Measurements from ENCODE around the gene SUSD2. TPM values are rescaled to one million over a fixed set of nuclear protein-coding genes. Genes with fewer than 3 reads are reported as not detected.

Gene SUSD2
- total and polyA plus RNA-seq, 2 donors (not counting 1 experiment from before 2014, with no cell fraction given) = 10.6 to 11.9 TPM

- H2AFZ ChIP-seq (ENCODE audit: low read length) = no peak overlapping the region
- H4K20me1 ChIP-seq (ENCODE audit: control insufficient read depth, extremely low read depth, insufficient read depth, low read length) = no peaks in the 10 kb centered on the region
- no peak overlapping the region for H3K4me3 ChIP-seq (replicated peaks in 1 of 4; ENCODE audit: control extremely low read depth in 1 of 4, insufficient read depth in 1 of 4, low read depth in 3 of 4, low read length in 4 of 4)
- no peaks in the 10 kb centered on the region for H3K4me1 ChIP-seq (ENCODE audit: control insufficient read depth, extremely low read depth, insufficient read depth, low read length)
- H3K9ac ChIP-seq (ENCODE audit: insufficient read depth, low read length) = no peak overlapping the region
- H3K4me2 ChIP-seq (ENCODE audit: extremely low read depth, insufficient read depth, low read length) = no peak overlapping the region
- no peaks in the 10 kb centered on the region for H3K27me3 ChIP-seq (ENCODE audit: control insufficient read depth, insufficient read depth, low read length)
- peaks cover 38% of the 10 kb centered on the region for H3K36me3 ChIP-seq (ENCODE audit: control insufficient read depth, insufficient read depth, low read length)
- no peaks in the 10 kb centered on the region for H3K9me3 ChIP-seq (ENCODE audit: control insufficient read depth, insufficient read depth, low read depth, low read length)
- TF ChIP-seq, protein P1, sequence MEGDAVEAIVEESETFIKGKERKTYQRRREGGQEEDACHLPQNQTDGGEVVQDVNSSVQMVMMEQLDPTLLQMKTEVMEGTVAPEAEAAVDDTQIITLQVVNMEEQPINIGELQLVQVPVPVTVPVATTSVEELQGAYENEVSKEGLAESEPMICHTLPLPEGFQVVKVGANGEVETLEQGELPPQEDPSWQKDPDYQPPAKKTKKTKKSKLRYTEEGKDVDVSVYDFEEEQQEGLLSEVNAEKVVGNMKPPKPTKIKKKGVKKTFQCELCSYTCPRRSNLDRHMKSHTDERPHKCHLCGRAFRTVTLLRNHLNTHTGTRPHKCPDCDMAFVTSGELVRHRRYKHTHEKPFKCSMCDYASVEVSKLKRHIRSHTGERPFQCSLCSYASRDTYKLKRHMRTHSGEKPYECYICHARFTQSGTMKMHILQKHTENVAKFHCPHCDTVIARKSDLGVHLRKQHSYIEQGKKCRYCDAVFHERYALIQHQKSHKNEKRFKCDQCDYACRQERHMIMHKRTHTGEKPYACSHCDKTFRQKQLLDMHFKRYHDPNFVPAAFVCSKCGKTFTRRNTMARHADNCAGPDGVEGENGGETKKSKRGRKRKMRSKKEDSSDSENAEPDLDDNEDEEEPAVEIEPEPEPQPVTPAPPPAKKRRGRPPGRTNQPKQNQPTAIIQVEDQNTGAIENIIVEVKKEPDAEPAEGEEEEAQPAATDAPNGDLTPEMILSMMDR (conservative IDR thresholded peaks at IDR 0.05 in 1 of 2, IDR thresholded peaks at IDR 0.05 in 1 of 2; ENCODE audit: low read depth in 1 of 2, low read length in 2 of 2) = no peak
- no peak for TF ChIP-seq EZH2 (IDR thresholded peaks at IDR 0.05; ENCODE audit: low read length, missing control alignments)
- H3K27ac ChIP-seq (ENCODE audit: insufficient read depth, low read length) = no peak overlapping the region
- no peak for DNase-seq (ENCODE audit: low read depth in 2 of 2)
- H3K79me2 ChIP-seq (ENCODE audit: control insufficient read depth, insufficient read depth, low read length) = no peaks in the 10 kb centered on the region
These were observed 9.5 kb upstream of the SUSD2 start for GRCh38 chr22:24171822-24172221.

DNA sequence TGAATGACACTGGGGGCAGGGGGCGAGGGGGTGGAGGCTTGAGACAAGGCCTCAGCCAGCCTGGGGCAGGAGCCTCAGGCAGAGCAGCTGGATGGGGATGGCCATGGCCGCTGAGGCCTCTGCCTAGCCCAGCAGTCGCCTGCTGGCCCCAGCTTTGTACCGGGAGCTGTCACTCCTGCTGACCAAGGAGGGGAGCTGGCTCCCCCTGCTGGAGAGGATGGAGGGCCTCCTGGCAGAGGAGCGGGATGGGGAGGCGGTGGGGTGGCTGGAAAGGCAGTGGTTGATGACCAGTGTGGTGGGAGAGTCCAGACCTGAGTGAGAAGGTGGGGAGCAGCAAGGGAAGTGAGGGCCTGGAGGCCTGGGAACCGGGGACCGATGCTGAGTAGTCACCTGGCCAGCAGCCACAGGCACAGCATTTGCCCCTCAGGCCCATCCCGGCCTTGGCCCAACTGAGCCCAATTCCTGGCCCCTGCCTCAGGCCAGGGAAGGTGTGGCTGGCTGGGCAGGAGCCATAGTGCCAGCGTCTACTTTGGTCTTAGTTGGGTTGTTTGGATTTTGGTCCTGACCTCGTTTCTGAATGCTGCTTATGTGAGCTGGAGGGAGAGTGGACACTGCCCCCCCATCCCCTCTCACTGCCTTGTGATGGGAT lies 6.0 kb upstream of the SUSD2 start:
- peak; percentile 54 to 78 for DNase-seq (ENCODE audit: low read depth in 2 of 2)
- Histone ChIP-seq H3K4me3 (replicated peaks in 1 of 4; ENCODE audit: control extremely low read depth in 1 of 4, insufficient read depth in 1 of 4, low read depth in 3 of 4, low read length in 4 of 4) (no peak overlapping the region), H3K79me2 (ENCODE audit: control insufficient read depth, insufficient read depth, low read length) (no peaks in the 10 kb centered on the region), H4K20me1 (ENCODE audit: control insufficient read depth, extremely low read depth, insufficient read depth, low read length) (no peaks in the 10 kb centered on the region), H3K4me2 (ENCODE audit: extremely low read depth, insufficient read depth, low read length) (no peak overlapping the region), H3K27me3 (ENCODE audit: control insufficient read depth, insufficient read depth, low read length) (no peaks in the 10 kb centered on the region), H3K27ac (ENCODE audit: insufficient read depth, low read length) (no peak overlapping the region), H3K36me3 (ENCODE audit: control insufficient read depth, insufficient read depth, low read length) (peaks cover 26% of the 10 kb centered on the region), H2AFZ (ENCODE audit: low read length) (no peak overlapping the region), H3K9ac (ENCODE audit: insufficient read depth, low read length) (no peak overlapping the region), H3K9me3 (ENCODE audit: control insufficient read depth, insufficient read depth, low read depth, low read length) (no peaks in the 10 kb centered on the region), H3K4me1 (ENCODE audit: control insufficient read depth, extremely low read depth, insufficient read depth, low read length) (no peaks in the 10 kb centered on the region)
- TF ChIP-seq, protein P1 (conservative IDR thresholded peaks at IDR 0.05 in 1 of 2, IDR thresholded peaks at IDR 0.05 in 1 of 2; ENCODE audit: low read depth in 1 of 2, low read length in 2 of 2) = peak; percentile 91 to 92
- no peak for TF ChIP-seq EZH2 (IDR thresholded peaks at IDR 0.05; ENCODE audit: low read length, missing control alignments)

- no peak overlapping the region for H3K4me2 ChIP-seq (ENCODE audit: extremely low read depth, insufficient read depth, low read length)
- no peaks in the 10 kb centered on the region for H3K27me3 ChIP-seq (ENCODE audit: control insufficient read depth, insufficient read depth, low read length)
- H3K9me3 ChIP-seq (ENCODE audit: control insufficient read depth, insufficient read depth, low read depth, low read length) = no peaks in the 10 kb centered on the region
- H3K4me3 ChIP-seq (replicated peaks in 1 of 4; ENCODE audit: control extremely low read depth in 1 of 4, insufficient read depth in 1 of 4, low read depth in 3 of 4, low read length in 4 of 4) = no peak overlapping the region
- no peak overlapping the region for H3K9ac ChIP-seq (ENCODE audit: insufficient read depth, low read length)
- no peak overlapping the region for H3K27ac ChIP-seq (ENCODE audit: insufficient read depth, low read length)
- H3K79me2 ChIP-seq (ENCODE audit: control insufficient read depth, insufficient read depth, low read length) = no peaks in the 10 kb centered on the region
- TF ChIP-seq, protein P1 (conservative IDR thresholded peaks at IDR 0.05 in 1 of 2, IDR thresholded peaks at IDR 0.05 in 1 of 2; ENCODE audit: low read depth in 1 of 2, low read length in 2 of 2) = no peak
- TF ChIP-seq EZH2 (IDR thresholded peaks at IDR 0.05; ENCODE audit: low read length, missing control alignments) = no peak
- H3K36me3 ChIP-seq (ENCODE audit: control insufficient read depth, insufficient read depth, low read length) = peaks cover 24% of the 10 kb centered on the region
- no peaks in the 10 kb centered on the region for H4K20me1 ChIP-seq (ENCODE audit: control insufficient read depth, extremely low read depth, insufficient read depth, low read length)
- H3K4me1 ChIP-seq (ENCODE audit: control insufficient read depth, extremely low read depth, insufficient read depth, low read length) = no peaks in the 10 kb centered on the region
- no peak for DNase-seq (ENCODE audit: low read depth in 2 of 2)
- H2AFZ ChIP-seq (ENCODE audit: low read length) = no peak overlapping the region
These were observed 5.2 kb upstream of the SUSD2 start for GRCh38 chr22:24176040-24176439.
